ENCODE results near the gene SORCS1.

SORCS1 gene

GRCh38 chr10:106740071-106740470 lies 424.4 kb downstream of the SORCS1 start:
- no peak for TF ChIP-seq CTCF (IDR thresholded peaks at IDR 0.05; ENCODE audit: low read depth, low read length)
- DNase-seq (ENCODE audit: low read depth in 2 of 2): no peak
- H3K4me3 ChIP-seq (replicated peaks in 1 of 2; ENCODE audit: low read depth in 2 of 2, low read length in 2 of 2): no peak overlapping the region

- no peak overlapping the region for H3K4me3 ChIP-seq (replicated peaks in 1 of 2; ENCODE audit: low read depth in 2 of 2, low read length in 2 of 2)
- TF ChIP-seq CTCF (IDR thresholded peaks at IDR 0.05; ENCODE audit: low read depth, low read length): no peak
These were observed 430.3 kb downstream of the SORCS1 start for GRCh38 chr10:106734220-106734619.

GRCh38 chr10:106728232-106728631 lies 436.3 kb downstream of the SORCS1 start:
- H3K4me3 ChIP-seq (replicated peaks in 1 of 2; ENCODE audit: low read depth in 2 of 2, low read length in 2 of 2): no peak overlapping the region
- DNase-seq (ENCODE audit: low read depth in 2 of 2): no peak
- TF ChIP-seq CTCF (IDR thresholded peaks at IDR 0.05; ENCODE audit: low read depth, low read length): no peak

More at GRCh38 chr10:106734220-106734619, 430.3 kb downstream of the SORCS1 start:
- no peak for DNase-seq (ENCODE audit: low read depth in 2 of 2)

GRCh38 chr10:106727170-106727569 lies 437.3 kb downstream of the SORCS1 start:
- DNase-seq (ENCODE audit: low read depth in 2 of 2): no peak
- no peak for TF ChIP-seq CTCF (IDR thresholded peaks at IDR 0.05; ENCODE audit: low read depth, low read length)

GRCh38 chr10:106722524-106722923 lies 442.0 kb downstream of the SORCS1 start:
- TF ChIP-seq CTCF (IDR thresholded peaks at IDR 0.05; ENCODE audit: low read depth, low read length): no peak
- no peak overlapping the region for H3K4me3 ChIP-seq (replicated peaks in 1 of 2; ENCODE audit: low read depth in 2 of 2, low read length in 2 of 2)
- DNase-seq (ENCODE audit: low read depth in 2 of 2): no peak

More at GRCh38 chr10:106727170-106727569, 437.3 kb downstream of the SORCS1 start:
- no peak overlapping the region for H3K4me3 ChIP-seq (replicated peaks in 1 of 2; ENCODE audit: low read depth in 2 of 2, low read length in 2 of 2)

GRCh38 chr10:106720683-106721082 lies 443.8 kb downstream of the SORCS1 start:
- H3K4me3 ChIP-seq (replicated peaks in 1 of 2; ENCODE audit: low read depth in 2 of 2, low read length in 2 of 2): no peak overlapping the region
- no peak for TF ChIP-seq CTCF (IDR thresholded peaks at IDR 0.05; ENCODE audit: low read depth, low read length)
- DNase-seq (ENCODE audit: low read depth in 2 of 2): no peak

- no peak overlapping the region for H3K4me3 ChIP-seq (replicated peaks in 1 of 2; ENCODE audit: low read depth in 2 of 2, low read length in 2 of 2)
- no peak for DNase-seq (ENCODE audit: low read depth in 2 of 2)
- TF ChIP-seq CTCF (IDR thresholded peaks at IDR 0.05; ENCODE audit: low read depth, low read length): no peak
These were observed 448.1 kb downstream of the SORCS1 start for GRCh38 chr10:106716381-106716780.
